ENCODE measurements around the gene PSME2. TPM values are rescaled to one million over a fixed set of nuclear protein-coding genes. Genes with fewer than 3 reads are reported as not detected.

Gene PSME2
- total and polyA plus RNA-seq, 2 of the 13 experiments (the other 11 are each of a cell fraction or from before 2014, with no cell fraction given) = 332 to 716 TPM

GRCh38 chr14:24135834-24136683 is 10.4 kb downstream of the PSME2 start, which contains the start of gene PSME1 (continued):
- TF ChIP-seq ZNF550 (CRISPR knock-in tag; IDR thresholded peaks at IDR 0.05; ENCODE audit: borderline replicate concordance) = peak; percentile 72; the same call in 1 of the 2 replicates
- TF ChIP-seq TCF12 (IDR thresholded peaks at IDR 0.05) = no peak
- TF ChIP-seq TCF12 (CRISPR knock-in tag; IDR thresholded peaks at IDR 0.05) = peak; percentile 93
- peak; percentile 84 for TF ChIP-seq ZBTB7B (CRISPR knock-in tag; IDR thresholded peaks at IDR 0.05)
- no peak for TF ChIP-seq MAX (IDR thresholded peaks at IDR 0.05)
- TF ChIP-seq KAT7 (CRISPR knock-in tag; IDR thresholded peaks at IDR 0.05; ENCODE audit: borderline replicate concordance) = peak; percentile 100
- TF ChIP-seq HMG20A (CRISPR knock-in tag; IDR thresholded peaks at IDR 0.05; ENCODE audit: borderline replicate concordance) = peak; percentile 35; the same call in 1 of the 2 replicates
- TF ChIP-seq AKNA (CRISPR knock-in tag; IDR thresholded peaks at IDR 0.05; ENCODE audit: borderline replicate concordance) = no peak
- TF ChIP-seq FOSL1 (CRISPR knock-in tag; IDR thresholded peaks at IDR 0.05; ENCODE audit: borderline replicate concordance) = no peak
- TF ChIP-seq MLLT10 (CRISPR knock-in tag; IDR thresholded peaks at IDR 0.05) = no peak
- TF ChIP-seq GABPB1 (CRISPR knock-in tag; IDR thresholded peaks at IDR 0.05) = peak; percentile 87
- TF ChIP-seq AHDC1 (CRISPR knock-in tag; IDR thresholded peaks at IDR 0.05; ENCODE audit: borderline replicate concordance) = no peak
- no peak; the same call in 1 of the 2 replicates for TF ChIP-seq ZNF556 (CRISPR knock-in tag; IDR thresholded peaks at IDR 0.05; ENCODE audit: borderline replicate concordance)
- TF ChIP-seq NRL (CRISPR knock-in tag; IDR thresholded peaks at IDR 0.05; ENCODE audit: borderline replicate concordance) = no peak
- TF ChIP-seq, protein P1, sequence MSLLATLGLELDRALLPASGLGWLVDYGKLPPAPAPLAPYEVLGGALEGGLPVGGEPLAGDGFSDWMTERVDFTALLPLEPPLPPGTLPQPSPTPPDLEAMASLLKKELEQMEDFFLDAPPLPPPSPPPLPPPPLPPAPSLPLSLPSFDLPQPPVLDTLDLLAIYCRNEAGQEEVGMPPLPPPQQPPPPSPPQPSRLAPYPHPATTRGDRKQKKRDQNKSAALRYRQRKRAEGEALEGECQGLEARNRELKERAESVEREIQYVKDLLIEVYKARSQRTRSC (CRISPR knock-in tag; IDR thresholded peaks at IDR 0.05; ENCODE audit: low read depth) = peak; percentile 65; the same call in 1 of the 2 replicates
- TF ChIP-seq MYC (CRISPR knock-in tag; IDR thresholded peaks at IDR 0.05; ENCODE audit: borderline replicate concordance) = peak; percentile 94
- TF ChIP-seq MAZ (IDR thresholded peaks at IDR 0.05; ENCODE audit: borderline replicate concordance, low read depth, low read length) = peak; percentile 94; the same call in 1 of the 2 replicates
- TF ChIP-seq MAZ (CRISPR knock-in tag; IDR thresholded peaks at IDR 0.05; ENCODE audit: low read depth) = peak; percentile 99
